ENCODE results near the gene NUP214. TPM values are rescaled to one million over a fixed set of nuclear protein-coding genes. Genes with fewer than 3 reads are reported as not detected.
"Not testable (repeated sequence)": the region's sequence is repeated elsewhere in the genome, so short reads cannot be mapped to it uniquely, and the experiment has no call there.

Gene NUP214
- total RNA-seq, 1 donor from 2014 or later = 51.5 TPM

- Mint-ChIP-seq H3K9me3 (ENCODE audit: unreplicated experiment) (no peaks in the 10 kb centered on the region), H3K4me3 (ENCODE audit: unreplicated experiment) (no peak overlapping the region), H3K27me3 (ENCODE audit: unreplicated experiment) (no peaks in the 10 kb centered on the region), H3K4me1 (ENCODE audit: unreplicated experiment) (no peaks in the 10 kb centered on the region), H3K27ac (ENCODE audit: unreplicated experiment) (no peak overlapping the region), H3K36me3 (ENCODE audit: unreplicated experiment) (no peaks in the 10 kb centered on the region)
- DNase-seq (ENCODE audit: extremely low spot score, unreplicated experiment) = no peak
- TF ChIP-seq, protein P1, sequence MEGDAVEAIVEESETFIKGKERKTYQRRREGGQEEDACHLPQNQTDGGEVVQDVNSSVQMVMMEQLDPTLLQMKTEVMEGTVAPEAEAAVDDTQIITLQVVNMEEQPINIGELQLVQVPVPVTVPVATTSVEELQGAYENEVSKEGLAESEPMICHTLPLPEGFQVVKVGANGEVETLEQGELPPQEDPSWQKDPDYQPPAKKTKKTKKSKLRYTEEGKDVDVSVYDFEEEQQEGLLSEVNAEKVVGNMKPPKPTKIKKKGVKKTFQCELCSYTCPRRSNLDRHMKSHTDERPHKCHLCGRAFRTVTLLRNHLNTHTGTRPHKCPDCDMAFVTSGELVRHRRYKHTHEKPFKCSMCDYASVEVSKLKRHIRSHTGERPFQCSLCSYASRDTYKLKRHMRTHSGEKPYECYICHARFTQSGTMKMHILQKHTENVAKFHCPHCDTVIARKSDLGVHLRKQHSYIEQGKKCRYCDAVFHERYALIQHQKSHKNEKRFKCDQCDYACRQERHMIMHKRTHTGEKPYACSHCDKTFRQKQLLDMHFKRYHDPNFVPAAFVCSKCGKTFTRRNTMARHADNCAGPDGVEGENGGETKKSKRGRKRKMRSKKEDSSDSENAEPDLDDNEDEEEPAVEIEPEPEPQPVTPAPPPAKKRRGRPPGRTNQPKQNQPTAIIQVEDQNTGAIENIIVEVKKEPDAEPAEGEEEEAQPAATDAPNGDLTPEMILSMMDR (IDR thresholded peaks at IDR 0.05) = no peak
Measured at GRCh38 chr9:131266266-131267229, 141.2 kb downstream of the NUP214 start.

DNA sequence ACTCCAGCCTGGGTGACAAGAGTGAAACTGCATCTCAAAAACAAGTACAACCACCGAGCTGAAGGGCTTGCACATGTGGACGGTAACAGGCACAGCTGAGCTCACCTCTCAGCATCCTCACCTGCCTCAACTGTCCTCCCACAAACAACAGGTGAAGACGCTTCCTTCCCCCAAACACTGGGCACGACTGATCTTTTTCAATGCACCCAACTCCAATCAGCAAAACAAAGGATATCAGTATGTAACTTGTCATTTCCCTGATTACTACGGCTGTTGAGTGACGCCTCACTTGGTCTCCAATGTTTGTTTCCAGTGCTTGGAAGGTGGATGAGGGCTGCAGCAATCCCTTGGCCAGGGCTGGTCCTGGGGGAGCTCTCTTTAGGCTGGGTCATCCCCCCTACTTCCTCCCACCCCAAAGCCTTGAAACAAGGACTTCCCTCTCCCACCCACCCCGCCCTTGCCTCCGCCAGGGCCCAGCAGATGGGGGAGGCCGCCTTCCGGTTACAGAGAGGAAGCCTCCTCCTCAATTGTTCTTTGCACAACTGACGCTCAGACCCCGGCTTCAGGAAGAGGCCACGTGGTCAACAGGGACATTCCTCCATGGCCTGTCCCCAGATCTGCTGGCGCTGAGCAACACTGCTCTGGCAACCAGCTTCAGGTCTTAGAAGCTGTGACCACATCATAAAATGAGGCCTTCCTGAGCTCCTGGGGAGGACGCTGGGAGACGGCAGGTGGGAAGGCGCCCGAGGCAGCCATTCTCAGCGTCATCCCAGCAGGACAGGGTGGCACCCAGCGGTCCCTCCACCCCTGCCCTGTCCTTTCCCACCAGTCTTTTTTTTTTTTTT lies 145.0 kb downstream of the NUP214 start:
- Mint-ChIP-seq H3K9me3 (ENCODE audit: unreplicated experiment) (no peaks in the 10 kb centered on the region), H3K27me3 (ENCODE audit: unreplicated experiment) (peaks cover under 1% of the 10 kb centered on the region), H3K27ac (ENCODE audit: unreplicated experiment) (no peak overlapping the region), H3K36me3 (ENCODE audit: unreplicated experiment) (no peaks in the 10 kb centered on the region), H3K4me1 (ENCODE audit: unreplicated experiment) (no peaks in the 10 kb centered on the region), H3K4me3 (ENCODE audit: unreplicated experiment) (no peak overlapping the region)
- TF ChIP-seq, protein P1 (IDR thresholded peaks at IDR 0.05) = no peak
- no peak for DNase-seq (ENCODE audit: extremely low spot score, unreplicated experiment)

DNA sequence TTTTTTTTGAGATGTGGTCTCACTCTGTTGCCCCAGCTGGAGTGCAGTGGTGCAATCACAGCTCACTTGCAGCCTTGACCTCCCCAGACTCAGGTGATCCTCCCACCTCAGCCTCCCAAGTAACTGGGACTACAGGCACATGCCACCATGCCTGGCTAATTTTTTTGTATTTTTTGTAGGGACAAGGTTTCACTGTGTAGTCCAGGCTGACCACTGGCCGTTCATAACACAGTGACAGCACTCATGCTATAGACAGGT lies 145.6 kb downstream of the NUP214 start:
- DNase-seq (ENCODE audit: extremely low spot score, unreplicated experiment); H3K9me3 Mint-ChIP-seq (ENCODE audit: unreplicated experiment); H3K4me3 Mint-ChIP-seq (ENCODE audit: unreplicated experiment): not testable (repeated sequence)

DNA sequence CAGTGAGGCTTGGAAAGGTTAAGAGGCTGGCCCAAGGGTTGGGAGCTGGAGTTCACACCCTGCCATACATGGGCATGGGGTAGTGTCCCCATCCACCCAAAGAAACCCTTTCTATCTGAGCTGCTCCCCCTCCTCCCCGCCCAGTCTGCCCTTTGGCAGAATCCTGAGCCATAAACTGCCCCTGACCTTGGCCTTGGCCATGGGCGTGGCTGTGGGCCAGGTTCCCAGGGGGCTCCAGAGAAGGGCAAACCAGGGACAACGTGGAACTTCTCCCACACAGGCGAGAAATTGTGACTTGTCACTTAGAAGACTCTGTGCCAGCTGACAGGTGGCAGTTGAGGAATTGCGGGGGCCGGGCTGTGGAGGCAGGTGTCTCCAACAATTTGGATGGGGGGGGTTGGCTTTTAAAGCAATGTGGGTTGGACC lies 146.1 kb downstream of the NUP214 start:
- Mint-ChIP-seq H3K4me1 (ENCODE audit: unreplicated experiment) (peaks cover 2% of the 10 kb centered on the region), H3K4me3 (ENCODE audit: unreplicated experiment) (no peak overlapping the region), H3K27ac (ENCODE audit: unreplicated experiment) (no peak overlapping the region), H3K27me3 (ENCODE audit: unreplicated experiment) (peaks cover 8% of the 10 kb centered on the region), H3K36me3 (ENCODE audit: unreplicated experiment) (no peaks in the 10 kb centered on the region), H3K9me3 (ENCODE audit: unreplicated experiment) (no peaks in the 10 kb centered on the region)
- DNase-seq (ENCODE audit: extremely low spot score, unreplicated experiment) = no peak
- TF ChIP-seq, protein P1 (IDR thresholded peaks at IDR 0.05) = no peak

More for the DNA sequence above, 145.6 kb downstream of the NUP214 start:
- not testable (repeated sequence) for H3K27me3 Mint-ChIP-seq (ENCODE audit: unreplicated experiment); H3K27ac Mint-ChIP-seq (ENCODE audit: unreplicated experiment); H3K4me1 Mint-ChIP-seq (ENCODE audit: unreplicated experiment); H3K36me3 Mint-ChIP-seq (ENCODE audit: unreplicated experiment)

DNA sequence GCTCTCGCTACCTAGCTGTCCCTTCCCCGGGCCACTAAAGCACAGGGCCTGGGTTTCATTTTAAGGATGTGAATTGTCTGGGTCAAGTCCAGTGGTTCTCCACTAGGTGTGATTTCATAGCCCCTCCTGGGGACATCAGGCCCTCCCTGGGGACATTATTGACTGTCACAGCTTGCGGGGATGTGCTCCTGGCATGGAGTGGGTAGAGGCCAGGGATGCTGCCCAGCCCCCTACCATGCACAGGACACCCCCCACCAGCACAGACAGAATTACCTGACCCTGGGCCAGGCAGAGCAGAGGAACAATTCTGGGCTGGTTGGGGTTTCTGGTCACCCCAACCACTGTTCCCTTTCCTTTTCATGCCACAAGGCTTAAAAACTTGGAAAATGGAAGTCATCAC lies 146.8 kb downstream of the NUP214 start:
- no peaks in the 10 kb centered on the region for H3K9me3 Mint-ChIP-seq (ENCODE audit: unreplicated experiment)
- H3K4me3 Mint-ChIP-seq (ENCODE audit: unreplicated experiment) = no peak overlapping the region
- peaks cover 8% of the 10 kb centered on the region for H3K27me3 Mint-ChIP-seq (ENCODE audit: unreplicated experiment)
- peaks cover 2% of the 10 kb centered on the region for H3K4me1 Mint-ChIP-seq (ENCODE audit: unreplicated experiment)
- H3K36me3 Mint-ChIP-seq (ENCODE audit: unreplicated experiment) = no peaks in the 10 kb centered on the region
- TF ChIP-seq, protein P1 (IDR thresholded peaks at IDR 0.05) = no peak
- H3K27ac Mint-ChIP-seq (ENCODE audit: unreplicated experiment) = no peak overlapping the region
- DNase-seq (ENCODE audit: extremely low spot score, unreplicated experiment) = no peak

Data from osteocyte (in vitro differentiated cells).